ENCODE data around the gene ST8SIA2.
"Not testable (repeated sequence)": the region's sequence is repeated elsewhere in the genome, so short reads cannot be mapped to it uniquely, and the experiment has no call there.

The ST8SIA2 gene

GRCh38 chr15:92444631-92445030, 51.0 kb downstream of the ST8SIA2 start:
- DNase-seq, result no peak

- no peak for DNase-seq
These were observed 54.7 kb downstream of the ST8SIA2 start for GRCh38 chr15:92448370-92448769.

- no peak for DNase-seq
These were observed 55.8 kb downstream of the ST8SIA2 start for GRCh38 chr15:92449476-92449875.

GRCh38 chr15:92451225-92451825, 57.6 kb downstream of the ST8SIA2 start:
- DNase-seq, result no peak

GRCh38 chr15:92452143-92452542, 58.5 kb downstream of the ST8SIA2 start:
- no peak for DNase-seq

GRCh38 chr15:92453607-92454006, 59.9 kb downstream of the ST8SIA2 start:
- DNase-seq, result no peak

- DNase-seq, result no peak
These were observed 60.9 kb downstream of the ST8SIA2 start for GRCh38 chr15:92454555-92455105.

- no peak for DNase-seq
These were observed 61.6 kb downstream of the ST8SIA2 start for GRCh38 chr15:92455271-92455670.

- no peak for DNase-seq
These were observed 63.9 kb downstream of the ST8SIA2 start for GRCh38 chr15:92457471-92458041.

GRCh38 chr15:92460023-92460422, 66.3 kb downstream of the ST8SIA2 start:
- no peak for DNase-seq

- no peak for DNase-seq
These were observed 68.9 kb downstream of the ST8SIA2 start for GRCh38 chr15:92462424-92463125.

GRCh38 chr15:92463352-92463751, 69.7 kb downstream of the ST8SIA2 start:
- no peak for DNase-seq

GRCh38 chr15:92463826-92464225, 70.1 kb downstream of the ST8SIA2 start:
- DNase-seq, result no peak

- no peak for DNase-seq
These were observed 73.2 kb downstream of the ST8SIA2 start for GRCh38 chr15:92466834-92467233.

GRCh38 chr15:92467245-92467644, 73.6 kb downstream of the ST8SIA2 start:
- no peak for DNase-seq

GRCh38 chr15:92468991-92469390, 75.3 kb downstream of the ST8SIA2 start:
- no peak for DNase-seq

GRCh38 chr15:92471288-92471687, 77.6 kb downstream of the ST8SIA2 start:
- DNase-seq, result no peak

GRCh38 chr15:92473756-92474155, 80.1 kb downstream of the ST8SIA2 start:
- no peak for DNase-seq

- not testable (repeated sequence) for DNase-seq
These were observed 86.0 kb downstream of the ST8SIA2 start for GRCh38 chr15:92479730-92480129.

GRCh38 chr15:92480361-92480760, 86.7 kb downstream of the ST8SIA2 start:
- DNase-seq, result no peak

GRCh38 chr15:92485441-92485840, 91.8 kb downstream of the ST8SIA2 start:
- no peak for DNase-seq

- DNase-seq, result no peak
These were observed 99.0 kb downstream of the ST8SIA2 start for GRCh38 chr15:92492551-92493115.

GRCh38 chr15:92494806-92495336, 101.2 kb downstream of the ST8SIA2 start:
- no peak for DNase-seq

GRCh38 chr15:92495446-92495845, 101.8 kb downstream of the ST8SIA2 start:
- no peak for DNase-seq

Data from inflammatory macrophage treated with lipopolysaccharide for 1 hour (primary cell).